ENCODE data around the gene SHMT2.
A peak's percentile ranks its signal among the peaks of the same experiment; 100 is the strongest.

The SHMT2 gene

DNA sequence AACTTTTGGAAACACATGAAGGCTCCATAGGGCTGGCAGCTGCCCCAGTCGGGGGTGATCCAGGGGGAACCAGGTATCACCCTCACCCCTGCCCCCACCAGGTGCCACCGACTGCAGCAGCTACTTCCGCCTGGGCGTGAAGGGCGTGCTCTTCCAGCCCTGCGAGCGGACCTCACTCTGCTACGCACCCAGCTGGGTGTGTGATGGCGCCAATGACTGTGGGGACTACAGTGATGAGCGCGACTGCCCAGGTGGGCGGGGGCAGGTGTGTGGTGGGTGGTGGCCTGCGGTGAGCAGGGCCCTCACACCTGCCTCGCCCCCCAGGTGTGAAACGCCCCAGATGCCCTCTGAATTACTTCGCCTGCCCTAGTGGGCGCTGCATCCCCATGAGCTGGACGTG lies 35.3 kb upstream of the SHMT2 start:
- TF ChIP-seq, protein P1, sequence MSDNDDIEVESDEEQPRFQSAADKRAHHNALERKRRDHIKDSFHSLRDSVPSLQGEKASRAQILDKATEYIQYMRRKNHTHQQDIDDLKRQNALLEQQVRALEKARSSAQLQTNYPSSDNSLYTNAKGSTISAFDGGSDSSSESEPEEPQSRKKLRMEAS (IDR thresholded peaks at IDR 0.05; ENCODE audit: low read depth, low read length), result no peak
- no peak for TF ChIP-seq CTCF (IDR thresholded peaks at IDR 0.05; ENCODE audit: low read depth, low read length)
- no peak for TF ChIP-seq MYC (IDR thresholded peaks at IDR 0.05; ENCODE audit: low read depth, low read length)
- no peak for TF ChIP-seq POLR2A (IDR thresholded peaks at IDR 0.05; ENCODE audit: extremely low read depth, insufficient read length)
- no peak for DNase-seq (ENCODE audit: low read depth)
- H3K4me3 ChIP-seq (ENCODE audit: low read depth, low read length), result no peak overlapping the region

DNA sequence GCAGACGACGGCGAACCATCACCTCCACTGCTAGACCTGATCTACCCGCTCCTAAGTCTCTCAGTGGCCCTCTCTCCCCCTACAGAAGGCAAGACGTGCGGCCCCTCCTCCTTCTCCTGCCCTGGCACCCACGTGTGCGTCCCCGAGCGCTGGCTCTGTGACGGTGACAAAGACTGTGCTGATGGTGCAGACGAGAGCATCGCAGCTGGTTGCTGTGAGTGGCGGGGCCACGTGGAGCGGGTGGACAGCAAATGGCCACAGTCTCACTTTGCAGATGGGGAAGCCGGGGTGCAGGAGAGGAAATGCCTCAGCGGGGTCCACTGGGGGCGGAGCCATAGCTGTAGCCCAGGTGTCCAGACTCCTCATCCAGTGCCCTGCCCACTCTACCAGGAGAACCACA lies 34.3 kb upstream of the SHMT2 start:
- TF ChIP-seq POLR2A (IDR thresholded peaks at IDR 0.05; ENCODE audit: extremely low read depth, insufficient read length) (no peak), CTCF (IDR thresholded peaks at IDR 0.05; ENCODE audit: low read depth, low read length) (no peak), MYC (IDR thresholded peaks at IDR 0.05; ENCODE audit: low read depth, low read length) (no peak)
- TF ChIP-seq, protein P1 (IDR thresholded peaks at IDR 0.05; ENCODE audit: low read depth, low read length), result no peak
- no peak overlapping the region for H3K4me3 ChIP-seq (ENCODE audit: low read depth, low read length)
- DNase-seq (ENCODE audit: low read depth), result no peak

GRCh38 chr12:57195611-57196371 lies 33.7 kb upstream of the SHMT2 start:
- TF ChIP-seq POLR2A (IDR thresholded peaks at IDR 0.05; ENCODE audit: extremely low read depth, insufficient read length) (no peak), CTCF (IDR thresholded peaks at IDR 0.05; ENCODE audit: low read depth, low read length) (peak; percentile 54)
- no peak overlapping the region for H3K4me3 ChIP-seq (ENCODE audit: low read depth, low read length)
- peak; percentile 56 for DNase-seq (ENCODE audit: low read depth)

DNA sequence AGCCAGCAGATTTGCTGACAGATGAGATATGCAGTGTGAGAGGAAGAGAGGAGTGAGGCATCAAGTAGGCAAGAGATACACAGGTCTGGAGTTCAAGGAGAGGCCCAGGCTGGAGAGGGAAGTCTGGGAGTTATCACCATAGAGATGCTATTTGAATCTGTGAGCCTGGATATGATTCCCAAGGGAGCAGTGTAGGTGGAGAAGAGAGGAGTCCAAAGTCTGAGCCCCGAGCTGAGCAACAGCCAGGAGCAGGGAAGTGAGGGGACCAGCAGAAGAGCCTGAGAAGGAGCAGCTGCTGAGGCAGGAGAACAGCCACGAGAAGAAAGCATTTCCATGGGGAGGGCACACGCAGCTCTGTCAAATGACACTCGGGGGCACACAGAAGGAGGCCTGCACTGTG lies 33.1 kb upstream of the SHMT2 start:
- TF ChIP-seq CTCF (IDR thresholded peaks at IDR 0.05; ENCODE audit: low read depth, low read length) (no peak), POLR2A (IDR thresholded peaks at IDR 0.05; ENCODE audit: extremely low read depth, insufficient read length) (no peak), MYC (IDR thresholded peaks at IDR 0.05; ENCODE audit: low read depth, low read length) (no peak)
- TF ChIP-seq, protein P1 (IDR thresholded peaks at IDR 0.05; ENCODE audit: low read depth, low read length), result no peak
- H3K4me3 ChIP-seq (ENCODE audit: low read depth, low read length), result no peak overlapping the region
- no peak for DNase-seq (ENCODE audit: low read depth)

DNA sequence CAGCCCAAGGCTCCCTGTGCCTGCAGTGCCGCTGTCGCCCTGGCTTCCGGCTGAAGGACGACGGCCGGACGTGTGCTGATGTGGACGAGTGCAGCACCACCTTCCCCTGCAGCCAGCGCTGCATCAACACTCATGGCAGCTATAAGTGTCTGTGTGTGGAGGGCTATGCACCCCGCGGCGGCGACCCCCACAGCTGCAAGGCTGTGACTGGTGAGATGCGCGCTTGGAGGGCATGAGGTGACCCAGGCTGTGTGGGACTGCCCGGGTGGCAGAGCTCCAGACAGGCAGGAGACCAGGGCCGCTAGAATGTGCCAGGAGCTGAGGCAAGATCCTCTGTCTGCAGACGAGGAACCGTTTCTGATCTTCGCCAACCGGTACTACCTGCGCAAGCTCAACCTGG lies 32.6 kb upstream of the SHMT2 start:
- no peak for TF ChIP-seq MYC (IDR thresholded peaks at IDR 0.05; ENCODE audit: low read depth, low read length)
- no peak for TF ChIP-seq POLR2A (IDR thresholded peaks at IDR 0.05; ENCODE audit: extremely low read depth, insufficient read length)
- TF ChIP-seq, protein P1 (IDR thresholded peaks at IDR 0.05; ENCODE audit: low read depth, low read length), result no peak
- no peak for TF ChIP-seq CTCF (IDR thresholded peaks at IDR 0.05; ENCODE audit: low read depth, low read length)
- no peak for DNase-seq (ENCODE audit: low read depth)
- no peak overlapping the region for H3K4me3 ChIP-seq (ENCODE audit: low read depth, low read length)

Measured in NB4 (cell line).